K562 (cell line): ENCODE data around the gene BAIAP3. TPM values are rescaled to one million over a fixed set of nuclear protein-coding genes. Genes with fewer than 3 reads are reported as not detected.

ENCODE experiments used
- CREM ChIP-seq: IDR thresholded peaks from 2 replicates; pipeline ENCODE4 v1.6.1; 2014; ENCODE audit warnings: antibody characterized with exemption, low read depth
- CTCF ChIP-seq, 3 experiments: IDR thresholded peaks in 2 of 3; conservative IDR thresholded peaks in 1 of 3; 2 replicates each; pipeline ENCODE4 v1.5.1; 2011 to 2012; ENCODE audit warnings: low read length in 3 of 3, mild to moderate bottlenecking in 3 of 3, control low read depth in 2 of 3, improper control_type of control experiment in 1 of 3, inconsistent platforms in 1 of 3, low read depth in 1 of 3, mixed read lengths in 1 of 3, moderate library complexity in 1 of 3; ENCODE audit not compliant: insufficient read depth in 2 of 3
- GABPA ChIP-seq: fragments of 200-800 bp; sonication (Bioruptor generic); conservative IDR thresholded peaks from 2 replicates; pipeline ENCODE4 v1.6.1; 2016; ENCODE audit warnings: low read depth, missing genetic modification characterization, missing compliant biosample characterization
- GABPB2 ChIP-seq: fragments of 250-450 bp; sonication (Bioruptor Pico); conservative IDR thresholded peaks from 2 replicates; pipeline ENCODE4 v1.5.1; 2021; ENCODE audit warnings: mild to moderate bottlenecking
- HCFC1 ChIP-seq: IDR thresholded peaks from 2 replicates; pipeline ENCODE4 v1.6.1; 2012; ENCODE audit warnings: low read depth, low read length, improper control_type of control experiment
- PRPF4 ChIP-seq: fragments of 200-400 bp; formaldehyde crosslinking; IDR thresholded peaks from one replicate; pipeline ENCODE4 v1.6.1; 2017; ENCODE audit warnings: low read length, low read depth, mild to moderate bottlenecking; ENCODE audit not compliant: insufficient read depth, poor library complexity, severe bottlenecking
- RBFOX2 ChIP-seq: fragments of 200-400 bp; formaldehyde crosslinking; IDR thresholded peaks from 2 replicates; pipeline ENCODE4 v1.6.1; 2017; ENCODE audit warnings: low read depth, mild to moderate bottlenecking, low read length, moderate library complexity
- RUNX1 ChIP-seq: sonication (generic); IDR thresholded peaks from 2 replicates; pipeline ENCODE4 v1.6.1; 2016; ENCODE audit warnings: antibody characterized with exemption, low read depth
- SNIP1 ChIP-seq: fragments of 450-650 bp; IDR thresholded peaks from 2 replicates; pipeline ENCODE4 v1.7.1; 2017; ENCODE audit warnings: low read depth, mild to moderate bottlenecking
- SP1 ChIP-seq: sonication (generic); formaldehyde crosslinking; IDR thresholded peaks from 2 replicates; pipeline ENCODE4 v1.8.1; 2022; ENCODE audit warnings: mild to moderate bottlenecking, missing genetic modification reagents
- ZNF583 ChIP-seq: fragments of 250-450 bp; sonication (Bioruptor Pico); IDR thresholded peaks from 2 replicates; pipeline ENCODE4 v1.4.0; 2020
- polyA plus RNA-seq, 8 experiments: library from polyadenylated mRNA; depleted of rRNA in 4 of 8; stranded (reverse) in 5 of 8; unstranded in 3 of 8; fragments of >200 nt; fragmentation: Nextera tagmentation in 2 of 8; fragmentation: Illumina TruSeq in 1 of 8; extraction: Ambion mirVana in 2 of 8; extraction: Trizol in 1 of 8; gene quantifications; 2 replicates each; pipeline versions ENCODE4 v1.2.1 to v1.2.3, GENCODE V29; 2011 to 2014; ENCODE audit warnings: inconsistent platforms in 1 of 8, missing spikeins in 1 of 8
- total RNA-seq, 7 experiments: library from RNA; depleted of rRNA in 6 of 7; stranded (reverse); fragments of >200 nt in 6 of 7; fragmentation: Illumina TruSeq in 2 of 7; extraction: Trizol in 2 of 7; gene quantifications; 2 replicates each; pipeline versions ENCODE4 v1.2.1 to v1.2.3, GENCODE V29; 2011 to 2021; ENCODE audit warnings: low replicate concordance in 1 of 7
- TF ChIP-seq, protein P1 (sequence below): sonication (generic); formaldehyde crosslinking; IDR thresholded peaks from 2 replicates; pipeline ENCODE4 v1.8.0; 2022; ENCODE audit warnings: missing genetic modification reagents, mild to moderate bottlenecking, moderate library complexity, borderline replicate concordance
- TF ChIP-seq, protein P2 (sequence below): fragments of 250-450 bp; sonication (Bioruptor Pico); IDR thresholded peaks from 2 replicates; pipeline ENCODE4 v1.8.0; 2022; ENCODE audit warnings: moderate library complexity, mild to moderate bottlenecking, inconsistent platforms
- TF ChIP-seq, protein P3 (sequence below): sonication (generic); formaldehyde crosslinking; IDR thresholded peaks from 2 replicates; pipeline ENCODE4 v1.8.0; 2022; ENCODE audit warnings: mild to moderate bottlenecking, missing genetic modification reagents
- TF ChIP-seq, protein P4 (sequence below): fragments of 450-650 bp; IDR thresholded peaks from 2 replicates; pipeline ENCODE4 v1.6.1; 2014; ENCODE audit warnings: low read depth, mild to moderate bottlenecking, moderate library complexity, borderline replicate concordance
- TF ChIP-seq, protein P5 (sequence below): fragments of 200-800 bp; sonication (Bioruptor generic); IDR thresholded peaks from 2 replicates; pipeline ENCODE4 v1.6.1; 2017; ENCODE audit warnings: missing genetic modification characterization, missing compliant biosample characterization
- TF ChIP-seq, protein P6 (sequence below): fragments of 450-650 bp; IDR thresholded peaks from 2 replicates; pipeline ENCODE4 v1.6.1; 2016; ENCODE audit warnings: antibody characterized with exemption

BAIAP3 gene
- total and polyA plus RNA-seq, 9 of the 15 experiments (the other 6 are each of a cell fraction or from before 2014, with no cell fraction given) = 0.03 to 4.5 (median 0.57) TPM; not detected in 1

GRCh38 chr16:1293921-1294656, 39.4 kb upstream of the BAIAP3 start (continued):
- TF ChIP-seq, protein P1, sequence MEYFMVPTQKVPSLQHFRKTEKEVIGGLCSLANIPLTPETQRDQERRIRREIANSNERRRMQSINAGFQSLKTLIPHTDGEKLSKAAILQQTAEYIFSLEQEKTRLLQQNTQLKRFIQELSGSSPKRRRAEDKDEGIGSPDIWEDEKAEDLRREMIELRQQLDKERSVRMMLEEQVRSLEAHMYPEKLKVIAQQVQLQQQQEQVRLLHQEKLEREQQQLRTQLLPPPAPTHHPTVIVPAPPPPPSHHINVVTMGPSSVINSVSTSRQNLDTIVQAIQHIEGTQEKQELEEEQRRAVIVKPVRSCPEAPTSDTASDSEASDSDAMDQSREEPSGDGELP (CRISPR knock-in tag) = peak; percentile 39; the same call in 1 of the 2 replicates
- TF ChIP-seq, protein P2, sequence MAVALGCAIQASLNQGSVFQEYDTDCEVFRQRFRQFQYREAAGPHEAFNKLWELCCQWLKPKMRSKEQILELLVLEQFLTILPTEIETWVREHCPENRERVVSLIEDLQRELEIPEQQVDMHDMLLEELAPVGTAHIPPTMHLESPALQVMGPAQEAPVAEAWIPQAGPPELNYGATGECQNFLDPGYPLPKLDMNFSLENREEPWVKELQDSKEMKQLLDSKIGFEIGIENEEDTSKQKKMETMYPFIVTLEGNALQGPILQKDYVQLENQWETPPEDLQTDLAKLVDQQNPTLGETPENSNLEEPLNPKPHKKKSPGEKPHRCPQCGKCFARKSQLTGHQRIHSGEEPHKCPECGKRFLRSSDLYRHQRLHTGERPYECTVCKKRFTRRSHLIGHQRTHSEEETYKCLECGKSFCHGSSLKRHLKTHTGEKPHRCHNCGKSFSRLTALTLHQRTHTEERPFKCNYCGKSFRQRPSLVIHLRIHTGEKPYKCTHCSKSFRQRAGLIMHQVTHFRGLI (CRISPR knock-in tag) = peak; percentile 98
- TF ChIP-seq CTCF (IDR thresholded peaks at IDR 0.05 in 2 of 3, conservative IDR thresholded peaks at IDR 0.05 in 1 of 3; ENCODE audit: insufficient read depth in 2 of 3, low read depth in 1 of 3, low read length in 3 of 3) (no peak), SNIP1 (no peak), GABPB2 (CRISPR knock-in tag) (0 out of 2 replicates have a peak, but pooled peaks have one; percentile 15), RBFOX2 (no peak), PRPF4 (no peak), SP1 (peak; percentile 41; the same call in 1 of the 2 replicates), RUNX1 (no peak), GABPA (tag) (peak; percentile 76), HCFC1 (no peak), ZNF583 (CRISPR knock-in tag) (peak; percentile 99), CREM (peak; percentile 17; the same call in 1 of the 2 replicates)
- TF ChIP-seq, protein P3, sequence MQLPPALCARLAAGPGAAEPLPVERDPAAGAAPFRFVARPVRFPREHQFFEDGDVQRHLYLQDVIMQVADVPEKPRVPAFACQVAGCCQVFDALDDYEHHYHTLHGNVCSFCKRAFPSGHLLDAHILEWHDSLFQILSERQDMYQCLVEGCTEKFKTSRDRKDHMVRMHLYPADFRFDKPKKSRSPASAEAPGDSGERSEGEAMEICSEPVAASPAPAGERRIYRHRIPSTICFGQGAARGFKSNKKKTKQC = no peak
- TF ChIP-seq, protein P4, sequence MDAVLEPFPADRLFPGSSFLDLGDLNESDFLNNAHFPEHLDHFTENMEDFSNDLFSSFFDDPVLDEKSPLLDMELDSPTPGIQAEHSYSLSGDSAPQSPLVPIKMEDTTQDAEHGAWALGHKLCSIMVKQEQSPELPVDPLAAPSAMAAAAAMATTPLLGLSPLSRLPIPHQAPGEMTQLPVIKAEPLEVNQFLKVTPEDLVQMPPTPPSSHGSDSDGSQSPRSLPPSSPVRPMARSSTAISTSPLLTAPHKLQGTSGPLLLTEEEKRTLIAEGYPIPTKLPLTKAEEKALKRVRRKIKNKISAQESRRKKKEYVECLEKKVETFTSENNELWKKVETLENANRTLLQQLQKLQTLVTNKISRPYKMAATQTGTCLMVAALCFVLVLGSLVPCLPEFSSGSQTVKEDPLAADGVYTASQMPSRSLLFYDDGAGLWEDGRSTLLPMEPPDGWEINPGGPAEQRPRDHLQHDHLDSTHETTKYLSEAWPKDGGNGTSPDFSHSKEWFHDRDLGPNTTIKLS = no peak
- TF ChIP-seq, protein P5, sequence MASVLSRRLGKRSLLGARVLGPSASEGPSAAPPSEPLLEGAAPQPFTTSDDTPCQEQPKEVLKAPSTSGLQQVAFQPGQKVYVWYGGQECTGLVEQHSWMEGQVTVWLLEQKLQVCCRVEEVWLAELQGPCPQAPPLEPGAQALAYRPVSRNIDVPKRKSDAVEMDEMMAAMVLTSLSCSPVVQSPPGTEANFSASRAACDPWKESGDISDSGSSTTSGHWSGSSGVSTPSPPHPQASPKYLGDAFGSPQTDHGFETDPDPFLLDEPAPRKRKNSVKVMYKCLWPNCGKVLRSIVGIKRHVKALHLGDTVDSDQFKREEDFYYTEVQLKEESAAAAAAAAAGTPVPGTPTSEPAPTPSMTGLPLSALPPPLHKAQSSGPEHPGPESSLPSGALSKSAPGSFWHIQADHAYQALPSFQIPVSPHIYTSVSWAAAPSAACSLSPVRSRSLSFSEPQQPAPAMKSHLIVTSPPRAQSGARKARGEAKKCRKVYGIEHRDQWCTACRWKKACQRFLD (CRISPR knock-in tag) = peak; percentile 100
- TF ChIP-seq, protein P6, sequence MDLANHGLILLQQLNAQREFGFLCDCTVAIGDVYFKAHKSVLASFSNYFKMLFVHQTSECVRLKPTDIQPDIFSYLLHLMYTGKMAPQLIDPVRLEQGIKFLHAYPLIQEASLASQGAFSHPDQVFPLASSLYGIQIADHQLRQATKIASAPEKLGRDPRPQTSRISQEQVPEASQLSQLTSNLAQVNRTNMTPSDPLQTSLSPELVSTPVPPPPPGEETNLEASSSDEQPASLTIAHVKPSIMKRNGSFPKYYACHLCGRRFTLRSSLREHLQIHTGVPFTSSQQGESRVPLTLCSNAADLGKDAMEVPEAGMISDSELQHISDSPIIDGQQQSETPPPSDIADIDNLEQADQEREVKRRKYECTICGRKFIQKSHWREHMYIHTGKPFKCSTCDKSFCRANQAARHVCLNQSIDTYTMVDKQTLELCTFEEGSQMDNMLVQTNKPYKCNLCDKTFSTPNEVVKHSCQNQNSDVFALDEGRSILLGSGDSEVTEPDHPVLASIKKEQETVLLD = no peak; the same call in 1 of the 2 replicates
